K562 (cell line): ENCODE results near the gene CACNG5. TPM values are rescaled to one million over a fixed set of nuclear protein-coding genes. Genes with fewer than 3 reads are reported as not detected.
A peak's percentile ranks its signal among the peaks of the same experiment; 100 is the strongest.

Experiments used
- ATAC-seq: fragments of 200-7000 bp; cut with Tn5 transposase; 3 replicates; pipeline ENCODE4 v1.9.1; 2020; ENCODE audit warnings: moderate library complexity
- BruUV-seq: library from RNA; stranded (reverse); fragments of 400-500 nt; replicated peaks from 2 replicates; lab custom pipeline; 2021; lab: Mats Ljungman, UMichigan
- CTCF ChIA-PET: fragments of 300-600 bp; formaldehyde crosslinking; extraction: SDS; loops from one replicate; lab custom pipeline; 2021; ENCODE audit warnings: low intra/inter-chr PET ratio; lab: Yijun Ruan, JAX
- POLR2A ChIA-PET: fragments of 300-600, 350-650 bp; sonication (Branson Sonifier 250); formaldehyde crosslinking; extraction: SDS; loops from one replicate; lab custom pipeline; 2021; ENCODE audit warnings: antibody characterized with exemption, inconsistent platforms; lab: Yijun Ruan, JAX
- DNase-seq, 4 experiments: peaks; one replicate each; pipeline versions ENCODE4 v3.0.0 to v3.0.0-alpha.2; 2011 to 2018; ENCODE audit warnings: low spot score in 3 of 4, mixed read lengths in 3 of 4; ENCODE audit errors: extremely low read depth in 1 of 4
- FAIRE-seq: peaks from 2 replicates; lab custom pipeline; 2011; peaks lifted over from hg19 to GRCh38; lab: Jason Lieb, UNC
- H2AFZ ChIP-seq: 2 replicates; pipeline ENCODE4 v1.6.0; 2011; ENCODE audit warnings: low read depth, low read length, control low read depth, inconsistent platforms
- H3K27ac ChIP-seq: fragments of 200-600 bp; 3 replicates; pipeline ENCODE4 v1.8.0; 2011; ENCODE audit warnings: low read depth, mild to moderate bottlenecking, control low read depth, inconsistent platforms, low read length, moderate library complexity, mixed read lengths; ENCODE audit errors: extremely low read depth
- H3K27me3 ChIP-seq, 2 experiments: fragments of 300-600 bp in 1 of 2; 2 replicates in 1 of 2; 3 replicates in 1 of 2; pipeline versions ENCODE4 v1.6.0 to v1.8.0; 2011; ENCODE audit warnings: inconsistent platforms in 2 of 2, low read length in 2 of 2, mild to moderate bottlenecking in 1 of 2, mixed read lengths in 1 of 2, moderate library complexity in 1 of 2; ENCODE audit not compliant: control insufficient read depth in 2 of 2, insufficient read depth in 2 of 2
- H3K36me3 ChIP-seq: fragments of 300-600 bp; 3 replicates; pipeline ENCODE4 v1.8.0; 2011; ENCODE audit warnings: mild to moderate bottlenecking, low read length, inconsistent platforms; ENCODE audit not compliant: control insufficient read depth, insufficient read depth
- H3K4me1 ChIP-seq, 2 experiments: fragments of 200-600 bp in 1 of 2; replicated peaks in 1 of 2; 2 replicates in 1 of 2; 3 replicates in 1 of 2; pipeline versions ENCODE4 v1.5.1 to v1.8.0; 2011; ENCODE audit warnings: inconsistent platforms in 2 of 2, low read length in 2 of 2, mild to moderate bottlenecking in 1 of 2, mixed read lengths in 1 of 2, moderate library complexity in 1 of 2; ENCODE audit not compliant: control insufficient read depth in 2 of 2, insufficient read depth in 2 of 2
- H3K4me2 ChIP-seq: 2 replicates; pipeline ENCODE4 v1.6.1; 2011; ENCODE audit warnings: low read length, control low read depth, inconsistent platforms, mixed read lengths; ENCODE audit not compliant: insufficient read depth
- H3K4me3 ChIP-seq: fragments of 200-600 bp; sonication (generic), shearing (Covaris generic); 2 replicates; pipeline ENCODE4 v1.5.1; 2016; ENCODE audit warnings: control low read depth, inconsistent platforms
- H3K79me2 ChIP-seq: fragments of 200-600 bp; 3 replicates; pipeline ENCODE4 v1.8.0; 2011; ENCODE audit warnings: low read length, inconsistent platforms; ENCODE audit not compliant: control insufficient read depth, insufficient read depth
- H3K9ac ChIP-seq, 2 experiments: 2 replicates each; pipeline versions ENCODE4 v1.6.0 to v1.6.1; 2011; ENCODE audit warnings: low read depth in 2 of 2, low read length in 2 of 2, control low read depth in 1 of 2, inconsistent platforms in 1 of 2, mild to moderate bottlenecking in 1 of 2, mixed read lengths in 1 of 2; ENCODE audit not compliant: insufficient read depth in 1 of 2
- H3K9me1 ChIP-seq: one replicate; pipeline ENCODE4 v1.6.0; 2011; ENCODE audit warnings: inconsistent platforms, mild to moderate bottlenecking, low read length, moderate library complexity; ENCODE audit not compliant: control insufficient read depth, insufficient read depth
- H3K9me3 ChIP-seq: replicated peaks from 2 replicates; pipeline ENCODE4 v1.5.1; 2011; ENCODE audit warnings: low read depth, low read length, inconsistent platforms; ENCODE audit not compliant: control insufficient read depth, insufficient read depth
- H4K20me1 ChIP-seq: replicated peaks from 2 replicates; pipeline ENCODE4 v1.6.1; 2011; ENCODE audit warnings: low read length, inconsistent platforms, mixed read lengths; ENCODE audit not compliant: control insufficient read depth, insufficient read depth
- DACH1 ChIP-seq: fragments of 450-650 bp; IDR thresholded peaks from 2 replicates; pipeline ENCODE4 v1.6.1; 2018; ENCODE audit not compliant: partially characterized antibody
- RBM25 ChIP-seq: fragments of 200-400 bp; formaldehyde crosslinking; IDR thresholded peaks from 2 replicates; pipeline ENCODE4 v1.6.1; 2018; ENCODE audit warnings: low read length, low read depth, moderate library complexity; ENCODE audit not compliant: severe bottlenecking
- SLC30A9 ChIP-seq: fragments of 250-450 bp; sonication (Bioruptor Pico); IDR thresholded peaks from 2 replicates; pipeline ENCODE4 v1.8.0; 2022; ENCODE audit warnings: mild to moderate bottlenecking, moderate library complexity
- SMAD3 ChIP-seq: fragments of 450-650 bp; formaldehyde crosslinking; conservative IDR thresholded peaks from 2 replicates; pipeline ENCODE4 v1.4.0; 2020; ENCODE audit warnings: mild to moderate bottlenecking
- THRB ChIP-seq: fragments of 450-650 bp; formaldehyde crosslinking; conservative IDR thresholded peaks from 2 replicates; pipeline ENCODE4 v1.4.0; 2022; ENCODE audit warnings: mild to moderate bottlenecking, missing genetic modification characterization
- TRIM28 ChIP-seq: fragments of 450-650 bp; IDR thresholded peaks from 2 replicates; pipeline ENCODE4 v1.6.1; 2017
- WGBS: fragments of 100-300 bp; shearing (Covaris generic); methylation state at CpG from one replicate; pipeline ENCODE4 v1.1.6; 2016; ENCODE audit warnings: low coverage, mixed read lengths; ENCODE audit not compliant: insufficient coverage; ENCODE audit errors: missing lambda C conversion rate; 5-methylcytosine and 5-hydroxymethylcytosine counted together
- in situ Hi-C: fragments of 300-500 bp; cut with MboI; formaldehyde crosslinking; loops from 4 replicates; pipeline ENCODE4 v1.15.0; 2018; ENCODE audit warnings: inconsistent platforms, mixed read lengths
- intact Hi-C: fragments of 100-400 bp; cut with micrococcal nuclease; formaldehyde crosslinking; loops from 2 replicates; pipeline ENCODE4 v1.14.2; 2022
- polyA plus RNA-seq, 8 experiments: library from polyadenylated mRNA; depleted of rRNA in 4 of 8; stranded (reverse) in 5 of 8; unstranded in 3 of 8; fragments of >200 nt; fragmentation: Nextera tagmentation in 2 of 8; fragmentation: Illumina TruSeq in 1 of 8; extraction: Ambion mirVana in 2 of 8; extraction: Trizol in 1 of 8; gene quantifications; 2 replicates each; pipeline versions ENCODE4 v1.2.1 to v1.2.3, GENCODE V29; 2011 to 2014; ENCODE audit warnings: inconsistent platforms in 1 of 8, missing spikeins in 1 of 8
- total RNA-seq, 7 experiments: library from RNA; depleted of rRNA in 6 of 7; stranded (reverse); fragments of >200 nt in 6 of 7; fragmentation: Illumina TruSeq in 2 of 7; extraction: Trizol in 2 of 7; gene quantifications; 2 replicates each; pipeline versions ENCODE4 v1.2.1 to v1.2.3, GENCODE V29; 2011 to 2021; ENCODE audit warnings: low replicate concordance in 1 of 7

The CACNG5 gene
- total and polyA plus RNA-seq, 9 of the 15 experiments (the other 6 are each of a cell fraction or from before 2014, with no cell fraction given): not detected

- 1% methylated on average over 11 of the region's 11 CpGs for WGBS
- Histone ChIP-seq H3K9ac (no peak overlapping the region), H3K4me3 (no peak overlapping the region), H2AFZ (no peak overlapping the region), H3K9me1 (no peaks in the 10 kb centered on the region), H3K36me3 (no peaks in the 10 kb centered on the region), H3K27me3 (peaks cover 37 to 78% of the 10 kb centered on the region in 2 experiments), H4K20me1 (no peaks in the 10 kb centered on the region), H3K4me2 (no peak overlapping the region), H3K27ac (no peak overlapping the region), H3K4me1 (no peaks in the 10 kb centered on the region), H3K79me2 (no peaks in the 10 kb centered on the region), H3K9me3 (no peaks in the 10 kb centered on the region)
- in situ Hi-C loops: no loop called here
- ChIA-PET POLR2A (interaction anchor here (0.9 kb wide), 1 partner anchor 203 kb away, joined by 3 read pairs; no protein-coding TSS in a partner anchor), CTCF (no interaction called here)
- ATAC-seq (no peak), DNase-seq (no peak), FAIRE-seq (no peak)
- TF ChIP-seq DACH1 (no peak), SLC30A9 (CRISPR knock-in tag) (no peak), TRIM28 (no peak)
- no TSS peak for BruUV-seq
- intact Hi-C loops: no loop called here
Observed at GRCh38 chr17:66915792-66916191, 80.9 kb downstream of the CACNG5 start.

GRCh38 chr17:66916946-66917345, 82.0 kb downstream of the CACNG5 start:
- in situ Hi-C loops: no loop called here
- no TSS peak for BruUV-seq

More at GRCh38 chr17:66916946-66917345, 82.0 kb downstream of the CACNG5 start:
- H3K27ac ChIP-seq: no peak overlapping the region
- peak; percentile 93 for TF ChIP-seq RBM25
- TF ChIP-seq SMAD3 (CRISPR knock-in tag): no peak
- TF ChIP-seq THRB (CRISPR knock-in tag): no peak
- no peak overlapping the region for H3K4me3 ChIP-seq
- no peak overlapping the region for H2AFZ ChIP-seq
- WGBS: 11% methylated on average over 1 of the region's 1 CpG
- H3K79me2 ChIP-seq: no peaks in the 10 kb centered on the region
- no peak for DNase-seq
- no peaks in the 10 kb centered on the region for H4K20me1 ChIP-seq
- H3K4me1 ChIP-seq: no peaks in the 10 kb centered on the region
- no peak for ATAC-seq
- H3K9me3 ChIP-seq: no peaks in the 10 kb centered on the region
- H3K9ac ChIP-seq: no peak overlapping the region
- peaks cover 29 to 73% of the 10 kb centered on the region in 2 experiments; a peak in 4 of 5 replicates for H3K27me3 ChIP-seq
- H3K9me1 ChIP-seq: no peaks in the 10 kb centered on the region
- intact Hi-C loops: no loop called here
- ChIA-PET POLR2A (interaction anchor here (1.0 kb wide), 1 partner anchor 17 kb away, joined by 3 read pairs; no protein-coding TSS in a partner anchor), CTCF (no interaction called here)
- no peaks in the 10 kb centered on the region for H3K36me3 ChIP-seq
- H3K4me2 ChIP-seq: no peak overlapping the region
- FAIRE-seq: no peak
